Activated CD4-positive, alpha-beta memory T cell treated with anti-CD3 and anti-CD28 coated beads for 36 hours (primary cell): Measurements from ENCODE around the gene VPS26C. TPM values are rescaled to one million over a fixed set of nuclear protein-coding genes. Genes with fewer than 3 reads are reported as not detected.

Experiments
- total RNA-seq, 2 experiments: library from RNA; stranded (reverse); gene quantifications; one replicate each; pipeline ENCODE4 v1.2.3, GENCODE V29; 2021

VPS26C gene
- total RNA-seq, 2 experiments from 2014 or later: 50.3 to 57.2 TPM

Other genes starting within 250 kb of the VPS26C start
- gene PIGP, start 194.3 kb downstream of the VPS26C start, total RNA-seq: 10 to 100 TPM; 19.2 to 21.2 TPM
- gene TTC3, start 194.1 kb downstream of the VPS26C start, total RNA-seq: 10 to 100 TPM; 63.1 to 65.6 TPM
- 10 to 100 TPM; 47.6 to 51.1 TPM for gene DYRK1A, start 99.4 kb upstream of the VPS26C start, total RNA-seq